Measurements from ENCODE around the gene PDZD2.
"Not testable (repeated sequence)": the region's sequence is repeated elsewhere in the genome, so short reads cannot be mapped to it uniquely, and the experiment has no call there.

Gene PDZD2

DNA sequence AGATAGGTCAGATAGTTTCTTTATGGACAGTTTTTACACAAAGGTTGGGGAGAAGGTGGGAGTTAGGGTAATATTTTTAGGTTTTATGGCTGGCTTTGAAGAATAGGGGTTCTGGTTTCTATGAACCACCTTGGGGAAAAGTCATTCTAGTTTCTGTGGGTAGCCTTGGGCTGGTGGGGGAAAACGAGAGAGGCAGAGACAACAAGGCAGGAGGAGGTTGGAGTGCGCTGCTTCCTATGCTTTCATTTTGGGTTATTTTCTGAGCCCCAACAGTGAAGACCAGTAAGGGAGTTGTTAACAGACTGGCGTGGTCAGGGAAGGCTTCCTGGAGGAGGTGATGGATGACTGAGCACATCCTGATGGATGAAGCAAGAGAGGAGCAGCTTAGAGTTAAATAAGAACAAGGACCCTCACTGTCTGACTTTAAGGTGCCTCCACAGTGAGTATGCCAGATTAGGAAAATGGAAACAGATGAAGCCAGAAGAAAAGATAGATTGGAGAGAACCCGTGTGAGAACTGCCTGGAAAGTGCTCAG is 81.9 kb downstream of the PDZD2 start:
- Mint-ChIP-seq H3K27me3 (peaks cover 0 to 4% of the 10 kb centered on the region in 2 donors), H3K36me3 (no peaks in the 10 kb centered on the region), H3K9me3 (peaks cover 0 to 9% of the 10 kb centered on the region in 2 donors), H3K4me1 (peaks cover 0 to 6% of the 10 kb centered on the region in 2 donors), H3K4me3 (no peak overlapping the region), H3K27ac (no peak overlapping the region)
- no peak for ATAC-seq (replicated peaks)
- no peak for DNase-seq

DNA sequence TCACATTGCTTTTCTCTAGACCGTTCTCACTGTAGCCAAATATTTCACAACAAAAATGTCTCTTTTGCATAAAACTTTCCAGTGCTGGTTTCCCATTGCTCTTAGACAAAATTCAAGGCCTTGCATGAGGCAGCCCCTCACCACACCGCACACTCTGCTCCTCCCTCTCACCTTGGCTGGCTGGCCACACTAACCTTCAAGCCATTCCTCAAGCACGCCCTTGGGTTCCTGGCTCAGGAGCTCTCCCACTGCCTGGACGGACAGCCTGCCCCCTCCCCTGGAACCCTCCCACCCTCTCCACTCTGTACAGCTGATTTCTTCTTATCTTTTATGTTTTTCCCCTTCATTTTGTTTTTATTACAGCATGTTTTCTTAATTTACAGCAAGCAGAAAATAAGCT is 83.2 kb downstream of the PDZD2 start:
- peaks cover 0 to 4% of the 10 kb centered on the region in 2 donors for H3K27me3 Mint-ChIP-seq
- H3K27ac Mint-ChIP-seq = no peak overlapping the region
- peaks cover 0 to 8% of the 10 kb centered on the region in 2 donors for H3K9me3 Mint-ChIP-seq
- no peak overlapping the region for H3K4me3 Mint-ChIP-seq
- no peaks in the 10 kb centered on the region for H3K36me3 Mint-ChIP-seq
- ATAC-seq (replicated peaks) = no peak
- no peak for DNase-seq
- H3K4me1 Mint-ChIP-seq = peaks cover 0 to 6% of the 10 kb centered on the region in 2 donors

DNA sequence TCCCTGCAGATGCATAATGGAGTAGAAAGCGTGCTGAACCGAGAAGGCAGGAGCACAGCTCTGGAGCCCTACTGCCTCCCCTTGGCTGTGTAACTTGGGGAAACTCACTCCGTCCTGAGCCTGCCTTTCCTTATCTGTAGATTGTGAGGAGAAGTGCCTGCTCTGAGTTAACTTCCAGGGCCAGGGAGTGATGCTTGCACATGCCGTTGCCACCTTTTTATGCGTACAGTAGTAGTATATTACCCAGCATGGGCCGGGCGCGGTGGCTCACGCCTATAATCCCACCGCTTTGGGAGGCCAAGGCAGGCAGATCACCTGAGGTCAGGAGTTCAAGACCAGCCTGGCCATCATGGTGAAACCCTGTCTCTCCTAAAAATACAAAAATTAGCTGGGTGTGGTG is 87.1 kb downstream of the PDZD2 start:
- Mint-ChIP-seq H3K4me1 (peaks cover 0 to under 1% of the 10 kb centered on the region in 2 donors), H3K36me3 (no peaks in the 10 kb centered on the region), H3K4me3 (no peak overlapping the region), H3K27me3 (peaks cover 0 to 4% of the 10 kb centered on the region in 2 donors), H3K9me3 (peaks cover 0 to 2% of the 10 kb centered on the region in 2 donors), H3K27ac (no peak overlapping the region)
- ATAC-seq (replicated peaks) (no peak), DNase-seq (no peak)

DNA sequence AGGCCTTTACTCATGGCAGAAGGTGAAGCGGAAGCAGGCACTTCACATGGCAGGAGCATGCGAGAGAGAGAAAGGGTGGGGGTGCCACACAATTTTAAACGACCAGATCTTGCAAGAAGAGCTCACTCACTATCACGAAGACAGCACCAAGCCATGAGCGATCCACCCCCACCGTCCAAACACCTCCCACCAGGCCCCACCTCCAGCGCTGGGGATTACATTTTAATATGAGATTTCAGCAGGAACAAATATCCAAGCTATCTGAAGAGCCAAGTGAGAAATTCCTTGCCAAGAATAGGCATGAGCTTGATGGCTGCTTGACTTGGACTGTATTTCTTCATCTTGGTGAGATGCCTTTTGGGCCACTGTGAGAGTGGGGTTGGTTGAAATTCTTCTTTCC is 88.0 kb downstream of the PDZD2 start:
- H3K36me3 Mint-ChIP-seq = no peaks in the 10 kb centered on the region
- no peak for DNase-seq
- ATAC-seq (replicated peaks) = no peak
- H3K9me3 Mint-ChIP-seq = peaks cover 0 to 2% of the 10 kb centered on the region in 2 donors
- no peak overlapping the region for H3K27ac Mint-ChIP-seq
- H3K4me1 Mint-ChIP-seq = no peaks in the 10 kb centered on the region
- no peak overlapping the region for H3K4me3 Mint-ChIP-seq
- H3K27me3 Mint-ChIP-seq = peaks cover 0 to 4% of the 10 kb centered on the region in 2 donors

DNA sequence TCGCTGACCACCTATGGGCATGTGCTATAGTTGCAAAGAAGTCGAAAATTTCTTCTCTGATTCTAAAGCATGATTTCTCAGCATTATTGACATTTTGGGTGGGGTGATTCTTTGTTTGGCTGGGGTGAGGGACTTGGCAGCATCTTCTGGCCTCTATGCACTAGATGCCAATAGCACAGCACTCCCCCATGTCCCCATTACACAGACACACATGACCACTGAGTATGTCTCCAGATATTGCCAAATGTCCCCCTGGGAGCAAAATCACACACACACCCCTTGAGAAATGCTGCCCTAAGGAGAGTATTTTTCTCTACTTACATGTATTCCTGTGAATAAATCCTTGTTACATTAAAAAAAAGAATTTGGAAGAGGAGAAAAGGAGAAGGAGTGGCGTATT is 89.1 kb downstream of the PDZD2 start:
- no peak overlapping the region for H3K27ac Mint-ChIP-seq
- no peak overlapping the region for H3K4me3 Mint-ChIP-seq
- ATAC-seq (replicated peaks) (no peak), DNase-seq (no peak)
- H3K4me1 Mint-ChIP-seq = no peaks in the 10 kb centered on the region
- H3K27me3 Mint-ChIP-seq = peaks cover 0 to 4% of the 10 kb centered on the region in 2 donors
- peaks cover 0 to 2% of the 10 kb centered on the region in 2 donors for H3K9me3 Mint-ChIP-seq
- no peaks in the 10 kb centered on the region for H3K36me3 Mint-ChIP-seq

DNA sequence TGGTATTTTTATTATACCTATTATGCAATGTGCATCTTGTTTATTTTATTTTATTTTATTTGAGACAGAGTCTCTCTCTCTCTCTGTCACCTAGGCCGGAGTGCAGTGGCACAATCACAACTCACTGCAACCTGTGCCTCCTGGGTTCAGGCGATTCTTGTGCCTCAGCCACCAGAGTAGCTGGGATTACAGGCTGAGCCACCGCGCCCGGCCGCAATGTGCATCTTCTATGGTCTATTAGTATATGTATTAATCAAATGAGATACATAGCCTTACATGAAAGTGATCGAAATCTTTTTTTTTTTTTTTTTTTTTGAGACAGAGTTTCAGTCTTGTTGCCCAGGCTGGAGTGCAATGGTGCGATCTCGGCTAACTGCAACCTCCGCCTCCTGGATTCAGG is 89.9 kb downstream of the PDZD2 start:
- DNase-seq = not testable (repeated sequence)

DNA sequence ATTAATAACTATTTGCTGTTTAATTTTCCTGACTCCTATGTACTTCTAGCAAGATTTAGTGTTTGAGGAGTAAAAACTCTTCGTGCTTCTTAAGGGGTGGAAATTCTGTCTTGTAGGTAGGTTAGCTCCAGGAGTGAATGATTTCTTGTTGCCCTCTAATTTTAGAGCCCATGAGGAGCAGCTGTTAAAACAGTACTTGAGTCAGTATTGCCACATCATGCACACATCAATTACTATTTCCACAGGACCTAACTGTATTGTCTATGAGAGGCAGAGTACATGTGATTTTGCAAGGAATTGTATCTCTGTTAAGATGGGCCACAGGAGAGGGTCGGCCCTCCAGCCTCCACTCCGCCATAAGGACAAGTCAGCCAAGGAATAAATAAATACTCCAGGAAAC is 91.2 kb downstream of the PDZD2 start:
- Mint-ChIP-seq H3K27me3 (no peaks in the 10 kb centered on the region), H3K36me3 (no peaks in the 10 kb centered on the region), H3K27ac (no peak overlapping the region), H3K4me1 (no peaks in the 10 kb centered on the region), H3K9me3 (no peaks in the 10 kb centered on the region), H3K4me3 (no peak overlapping the region)
- DNase-seq (no peak), ATAC-seq (replicated peaks) (no peak)

More for the DNA sequence above, 89.9 kb downstream of the PDZD2 start:
- H3K27ac Mint-ChIP-seq; H3K4me1 Mint-ChIP-seq; H3K27me3 Mint-ChIP-seq; H3K4me3 Mint-ChIP-seq; H3K9me3 Mint-ChIP-seq; H3K36me3 Mint-ChIP-seq; ATAC-seq (replicated peaks): not testable (repeated sequence)

DNA sequence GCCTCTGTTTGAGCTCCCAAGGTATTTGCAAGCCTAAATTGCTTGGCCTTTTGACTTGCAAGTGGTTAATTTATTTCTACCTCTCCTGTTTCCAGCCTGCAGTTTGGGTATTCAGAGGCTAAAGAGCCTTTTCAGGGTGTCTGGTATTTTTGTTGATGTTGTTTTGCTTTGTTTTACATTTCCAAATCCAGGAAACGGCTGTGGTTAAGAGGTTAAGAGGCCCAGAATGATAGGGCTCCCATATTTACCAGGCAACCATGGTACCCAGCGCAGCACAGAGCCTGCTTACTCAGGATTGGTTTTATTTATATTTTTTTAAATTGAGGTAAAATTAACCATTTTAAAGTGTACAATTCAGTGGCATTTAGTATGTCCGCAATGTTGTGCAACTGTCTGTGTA is 92.1 kb downstream of the PDZD2 start:
- Mint-ChIP-seq H3K4me3 (no peak overlapping the region), H3K9me3 (no peaks in the 10 kb centered on the region), H3K27ac (no peak overlapping the region), H3K36me3 (no peaks in the 10 kb centered on the region), H3K27me3 (no peaks in the 10 kb centered on the region), H3K4me1 (no peaks in the 10 kb centered on the region)
- DNase-seq = no peak
- no peak for ATAC-seq (replicated peaks)

DNA sequence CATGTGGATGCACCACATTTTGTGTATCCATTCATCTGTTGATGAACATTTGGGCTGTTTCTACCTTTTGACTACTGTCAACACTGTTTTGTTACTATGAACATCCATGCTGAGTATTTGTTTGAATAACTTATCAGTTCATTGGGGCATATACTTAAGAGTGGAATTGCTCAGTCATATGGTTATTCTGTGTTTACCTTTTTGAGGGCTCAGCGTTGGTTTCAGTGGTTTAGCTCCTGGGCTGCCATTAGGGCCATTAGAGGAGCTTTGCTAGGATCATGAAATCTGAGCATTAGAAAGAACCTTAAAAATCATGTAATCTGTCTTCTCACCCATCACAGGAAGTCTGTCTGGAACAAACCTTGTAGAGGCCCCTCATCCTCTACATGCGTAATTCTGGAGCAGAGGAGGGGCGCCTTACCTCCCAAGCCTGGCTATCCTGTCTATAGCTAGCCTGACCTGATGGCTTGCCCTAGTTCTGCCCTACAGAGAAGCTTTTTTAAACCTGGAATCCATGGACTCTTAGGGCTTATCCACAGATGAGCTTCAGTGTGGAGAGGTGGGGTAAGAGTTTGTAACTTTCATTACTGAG is 92.9 kb downstream of the PDZD2 start:
- no peaks in the 10 kb centered on the region for H3K36me3 Mint-ChIP-seq
- no peaks in the 10 kb centered on the region for H3K27me3 Mint-ChIP-seq
- ATAC-seq (replicated peaks) = no peak
- no peaks in the 10 kb centered on the region for H3K4me1 Mint-ChIP-seq
- H3K9me3 Mint-ChIP-seq = no peaks in the 10 kb centered on the region
- no peak overlapping the region for H3K4me3 Mint-ChIP-seq
- DNase-seq = no peak
- H3K27ac Mint-ChIP-seq = no peak overlapping the region

DNA sequence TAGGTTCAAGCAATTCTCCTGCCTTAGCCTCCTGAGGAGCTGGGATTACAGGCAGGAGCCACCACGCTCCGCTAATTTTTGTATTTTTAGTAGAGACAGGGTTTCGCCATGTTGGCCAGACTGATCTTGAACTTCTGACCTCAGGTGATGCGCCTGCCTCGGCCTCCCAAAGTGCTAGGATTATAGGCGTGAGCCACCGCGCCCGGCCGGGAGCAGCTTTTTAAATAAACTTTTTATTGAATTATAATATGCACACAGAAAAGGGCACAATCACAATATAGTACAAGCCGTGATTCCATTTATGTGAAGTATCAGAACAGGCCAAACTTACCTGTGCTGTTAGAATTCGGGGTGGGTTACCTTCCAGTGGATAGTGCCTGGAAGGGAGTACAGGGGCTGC is 93.9 kb downstream of the PDZD2 start:
- not testable (repeated sequence) for ATAC-seq (replicated peaks); H3K27me3 Mint-ChIP-seq; H3K36me3 Mint-ChIP-seq; H3K9me3 Mint-ChIP-seq; H3K4me3 Mint-ChIP-seq; H3K4me1 Mint-ChIP-seq; DNase-seq; H3K27ac Mint-ChIP-seq

DNA sequence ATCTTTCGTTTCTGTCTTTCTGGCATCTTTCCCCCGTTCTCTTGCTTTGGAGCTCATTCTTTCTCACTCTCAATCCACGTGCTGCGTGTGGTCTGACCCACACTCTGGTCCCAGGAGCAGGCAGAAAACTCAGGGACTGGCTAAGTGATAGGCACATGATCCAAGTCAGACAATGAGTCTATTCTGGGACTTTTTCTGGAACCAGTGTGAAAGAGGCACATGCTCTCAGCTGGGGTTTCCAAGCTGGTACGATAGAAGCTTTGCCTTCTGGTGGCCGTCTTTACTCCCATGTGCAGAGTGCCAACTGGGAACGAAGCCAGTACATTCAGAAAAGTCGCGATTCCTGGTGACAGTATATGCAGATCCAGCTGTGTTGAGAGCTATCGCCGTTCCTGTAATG is 94.4 kb downstream of the PDZD2 start:
- Mint-ChIP-seq H3K4me1 (no peaks in the 10 kb centered on the region), H3K36me3 (no peaks in the 10 kb centered on the region), H3K4me3 (no peak overlapping the region), H3K27me3 (no peaks in the 10 kb centered on the region), H3K27ac (no peak overlapping the region), H3K9me3 (no peaks in the 10 kb centered on the region)
- DNase-seq (no peak), ATAC-seq (replicated peaks) (no peak)

DNA sequence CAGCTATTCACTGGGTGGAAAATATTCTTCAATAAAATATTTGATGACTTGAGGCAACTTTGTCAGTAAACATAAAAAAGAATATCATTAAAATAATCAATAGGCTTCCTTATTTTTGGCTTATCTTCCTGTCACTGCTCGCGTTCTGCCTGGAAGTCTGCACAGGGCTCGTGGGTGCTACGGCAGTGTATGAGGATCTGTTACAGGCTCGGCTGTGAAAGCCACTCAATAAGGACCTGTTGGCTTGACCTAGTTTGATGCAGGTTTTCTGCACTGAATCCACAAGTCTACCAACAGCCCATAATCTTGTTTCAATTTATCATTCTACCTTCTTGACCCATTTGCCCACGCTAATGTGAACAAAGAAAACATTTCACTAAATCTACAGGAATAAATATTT is 97.2 kb downstream of the PDZD2 start:
- H3K27me3 Mint-ChIP-seq = no peaks in the 10 kb centered on the region
- ATAC-seq (replicated peaks) = no peak
- peaks cover 0 to 2% of the 10 kb centered on the region in 2 donors for H3K36me3 Mint-ChIP-seq
- no peak overlapping the region for H3K27ac Mint-ChIP-seq
- peaks cover 2 to 4% of the 10 kb centered on the region in 2 donors for H3K9me3 Mint-ChIP-seq
- no peaks in the 10 kb centered on the region for H3K4me1 Mint-ChIP-seq
- no peak overlapping the region for H3K4me3 Mint-ChIP-seq
- no peak for DNase-seq

DNA sequence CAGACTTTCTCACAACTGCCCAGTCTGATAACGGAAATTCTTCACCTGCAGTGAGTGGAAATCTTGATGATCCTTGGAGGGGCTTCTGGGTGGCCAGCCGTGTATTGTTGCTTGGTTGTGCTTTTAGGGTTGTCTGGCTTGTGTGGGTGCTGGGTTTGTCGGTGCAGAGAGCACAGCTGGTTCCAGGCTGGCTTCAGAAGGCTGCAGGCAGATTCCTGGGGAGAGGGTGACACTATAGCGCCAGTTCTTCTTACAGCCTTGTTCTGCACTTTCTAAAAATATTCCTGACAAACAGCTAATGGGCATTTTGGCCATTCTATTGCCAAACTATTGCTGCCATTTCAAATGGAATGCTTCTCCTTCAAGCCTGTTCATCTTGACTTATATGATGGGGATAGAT is 99.3 kb downstream of the PDZD2 start:
- H3K9me3 Mint-ChIP-seq = peaks cover 2 to 4% of the 10 kb centered on the region in 2 donors
- H3K27me3 Mint-ChIP-seq = no peaks in the 10 kb centered on the region
- peaks cover 0 to 2% of the 10 kb centered on the region in 2 donors for H3K36me3 Mint-ChIP-seq
- H3K27ac Mint-ChIP-seq = no peak overlapping the region
- DNase-seq = no peak
- no peaks in the 10 kb centered on the region for H3K4me1 Mint-ChIP-seq
- no peak for ATAC-seq (replicated peaks)
- H3K4me3 Mint-ChIP-seq = no peak overlapping the region

DNA sequence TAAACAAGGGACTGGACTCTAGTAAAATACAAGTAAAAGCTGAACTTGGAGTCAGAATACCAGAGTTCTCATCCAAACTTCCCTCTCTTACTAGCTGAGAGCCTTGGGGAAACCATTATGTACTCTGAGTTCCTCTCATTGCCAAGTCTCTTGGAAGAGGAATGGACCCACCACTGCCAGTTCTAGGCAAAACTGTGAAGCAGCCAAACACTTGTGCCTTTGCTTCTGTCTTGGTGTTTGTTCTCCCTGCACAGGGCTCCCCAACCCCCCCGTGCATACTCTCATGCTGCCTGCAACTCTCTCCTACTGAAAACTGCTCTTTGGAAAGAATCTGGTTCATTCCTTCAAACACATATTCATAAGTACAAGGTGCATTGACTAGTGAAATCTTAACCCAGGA is 102.6 kb downstream of the PDZD2 start:
- Mint-ChIP-seq H3K27ac (no peak overlapping the region), H3K4me3 (no peak overlapping the region), H3K9me3 (peaks cover 3 to 4% of the 10 kb centered on the region in 2 donors), H3K36me3 (peaks cover 0 to 2% of the 10 kb centered on the region in 2 donors), H3K27me3 (no peaks in the 10 kb centered on the region), H3K4me1 (no peaks in the 10 kb centered on the region)
- ATAC-seq (replicated peaks) = no peak
- DNase-seq = no peak

DNA sequence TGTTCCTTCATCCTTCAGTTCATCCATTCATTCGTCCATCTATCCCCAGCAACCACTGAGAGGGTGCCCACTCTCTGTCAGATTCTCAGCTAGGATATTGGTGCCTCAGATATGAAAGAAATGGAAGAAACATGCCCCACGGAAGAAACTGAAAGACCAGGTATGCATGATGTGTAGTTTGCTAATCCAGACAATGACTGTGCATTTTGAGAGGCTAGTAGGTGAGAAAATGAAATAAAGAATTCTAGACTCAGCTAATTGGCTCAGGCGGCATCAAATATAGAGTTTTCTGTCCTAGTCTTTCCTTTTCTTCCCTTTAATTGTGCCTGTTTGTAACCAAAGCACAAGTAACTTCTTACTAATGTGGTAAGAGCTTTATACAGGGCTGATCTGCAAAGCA is 104.7 kb downstream of the PDZD2 start:
- DNase-seq (no peak), ATAC-seq (replicated peaks) (no peak)
- Mint-ChIP-seq H3K36me3 (peaks cover 0 to 2% of the 10 kb centered on the region in 2 donors), H3K4me3 (no peak overlapping the region), H3K4me1 (no peaks in the 10 kb centered on the region), H3K9me3 (peaks cover 3 to 4% of the 10 kb centered on the region in 2 donors), H3K27me3 (no peaks in the 10 kb centered on the region), H3K27ac (no peak overlapping the region)

Data from stimulated activated naive B cell treated with anti-CD40 and anti-IgM and Interleukin-4, amounts not matched to agents 10 μg/mL and 1 μg/mL and 100 μg/mL, for 72 hours (primary cell).